IPS-15b (cell line): ENCODE measurements around the gene LIPK.

Experiments used
- H3K27me3 ChIP-seq: one replicate; pipeline ENCODE4 v1.6.1; 2013; ENCODE audit warnings: low read length; ENCODE audit not compliant: control insufficient read depth, insufficient read depth
- H3K36me3 ChIP-seq: one replicate; pipeline ENCODE4 v1.6.1; 2013; ENCODE audit warnings: low read length; ENCODE audit not compliant: control insufficient read depth, insufficient read depth
- H3K4me1 ChIP-seq: one replicate; pipeline ENCODE4 v1.6.1; 2013; ENCODE audit warnings: mild to moderate bottlenecking, low read length; ENCODE audit not compliant: control insufficient read depth, insufficient read depth
- H3K4me3 ChIP-seq: one replicate; pipeline ENCODE4 v1.5.1; 2013; ENCODE audit warnings: low read depth, low read length
- H3K9ac ChIP-seq: one replicate; pipeline ENCODE4 v1.6.1; 2013; ENCODE audit warnings: low read depth, mild to moderate bottlenecking, low read length
- H3K9me3 ChIP-seq: one replicate; pipeline ENCODE4 v1.6.1; 2013; ENCODE audit warnings: mild to moderate bottlenecking, low read length; ENCODE audit not compliant: control insufficient read depth, insufficient read depth

Gene LIPK

GRCh38 chr10:88759366-88760101 lies 53.5 kb downstream of the LIPK start, which contains the start of gene LIPN:
Gene LIPN (plus strand): TSS chr10:88760020. CDS start chr10:88761406, 1,386 bp downstream.
- H3K4me1 ChIP-seq = peaks cover 2% of the 10 kb centered on the region
- H3K9ac ChIP-seq = no peak within 1 kb of the TSS
- H3K9me3 ChIP-seq = no peaks in the 10 kb centered on the region
- H3K27me3 ChIP-seq = no peaks in the 10 kb centered on the region
- no peak within 1 kb of the TSS for H3K4me3 ChIP-seq
- H3K36me3 ChIP-seq = no peaks in the 10 kb centered on the region

- H3K9me3 ChIP-seq = no peaks in the 10 kb centered on the region
- no peaks in the 10 kb centered on the region for H3K27me3 ChIP-seq
- H3K36me3 ChIP-seq = no peaks in the 10 kb centered on the region
- no peaks in the 10 kb centered on the region for H3K4me1 ChIP-seq
- no peak overlapping the region for H3K9ac ChIP-seq
- no peak overlapping the region for H3K4me3 ChIP-seq
Measured at GRCh38 chr10:88762906-88763305, 56.9 kb downstream of the LIPK start.

- no peaks in the 10 kb centered on the region for H3K9me3 ChIP-seq
- no peaks in the 10 kb centered on the region for H3K36me3 ChIP-seq
- no peak overlapping the region for H3K9ac ChIP-seq
- H3K4me3 ChIP-seq = no peak overlapping the region
- no peaks in the 10 kb centered on the region for H3K27me3 ChIP-seq
- H3K4me1 ChIP-seq = no peaks in the 10 kb centered on the region
Measured at GRCh38 chr10:88763441-88763840, 57.4 kb downstream of the LIPK start.

- no peaks in the 10 kb centered on the region for H3K36me3 ChIP-seq
- no peak overlapping the region for H3K4me3 ChIP-seq
- no peaks in the 10 kb centered on the region for H3K4me1 ChIP-seq
Measured at GRCh38 chr10:88764110-88764509, 58.1 kb downstream of the LIPK start.

GRCh38 chr10:88765816-88766215 lies 59.8 kb downstream of the LIPK start:
- no peaks in the 10 kb centered on the region for H3K9me3 ChIP-seq
- H3K9ac ChIP-seq = no peak overlapping the region
- H3K4me1 ChIP-seq = no peaks in the 10 kb centered on the region
- H3K4me3 ChIP-seq = no peak overlapping the region
- H3K36me3 ChIP-seq = no peaks in the 10 kb centered on the region
- no peaks in the 10 kb centered on the region for H3K27me3 ChIP-seq

More at GRCh38 chr10:88764110-88764509, 58.1 kb downstream of the LIPK start:
- Histone ChIP-seq H3K9ac (no peak overlapping the region), H3K9me3 (no peaks in the 10 kb centered on the region), H3K27me3 (no peaks in the 10 kb centered on the region)

GRCh38 chr10:88769384-88769783 lies 63.3 kb downstream of the LIPK start:
- no peaks in the 10 kb centered on the region for H3K36me3 ChIP-seq
- H3K9me3 ChIP-seq = no peaks in the 10 kb centered on the region
- no peak overlapping the region for H3K4me3 ChIP-seq
- no peaks in the 10 kb centered on the region for H3K4me1 ChIP-seq
- no peaks in the 10 kb centered on the region for H3K27me3 ChIP-seq
- H3K9ac ChIP-seq = no peak overlapping the region

- Histone ChIP-seq H3K27me3 (no peaks in the 10 kb centered on the region), H3K36me3 (no peaks in the 10 kb centered on the region), H3K4me1 (no peaks in the 10 kb centered on the region), H3K9me3 (no peaks in the 10 kb centered on the region), H3K4me3 (no peak overlapping the region), H3K9ac (no peak overlapping the region)
Measured at GRCh38 chr10:88781206-88781605, 75.2 kb downstream of the LIPK start.

GRCh38 chr10:88782222-88782621 lies 76.2 kb downstream of the LIPK start:
- no peaks in the 10 kb centered on the region for H3K36me3 ChIP-seq
- H3K9ac ChIP-seq = no peak overlapping the region
- no peaks in the 10 kb centered on the region for H3K4me1 ChIP-seq
- H3K27me3 ChIP-seq = no peaks in the 10 kb centered on the region
- no peaks in the 10 kb centered on the region for H3K9me3 ChIP-seq
- H3K4me3 ChIP-seq = no peak overlapping the region

GRCh38 chr10:88783724-88784123 lies 77.7 kb downstream of the LIPK start:
- no peak overlapping the region for H3K9ac ChIP-seq
- H3K4me1 ChIP-seq = no peaks in the 10 kb centered on the region
- H3K9me3 ChIP-seq = no peaks in the 10 kb centered on the region
- H3K36me3 ChIP-seq = no peaks in the 10 kb centered on the region
- H3K4me3 ChIP-seq = no peak overlapping the region
- no peaks in the 10 kb centered on the region for H3K27me3 ChIP-seq

- H3K9me3 ChIP-seq = no peaks in the 10 kb centered on the region
- no peak overlapping the region for H3K4me3 ChIP-seq
- H3K9ac ChIP-seq = no peak overlapping the region
- no peaks in the 10 kb centered on the region for H3K27me3 ChIP-seq
- no peaks in the 10 kb centered on the region for H3K36me3 ChIP-seq
- H3K4me1 ChIP-seq = no peaks in the 10 kb centered on the region
Measured at GRCh38 chr10:88786032-88786770, 80.2 kb downstream of the LIPK start.

- H3K27me3 ChIP-seq = no peaks in the 10 kb centered on the region
- H3K4me3 ChIP-seq = no peak overlapping the region
- no peaks in the 10 kb centered on the region for H3K9me3 ChIP-seq
- H3K36me3 ChIP-seq = no peaks in the 10 kb centered on the region
- no peaks in the 10 kb centered on the region for H3K4me1 ChIP-seq
- H3K9ac ChIP-seq = no peak overlapping the region
Measured at GRCh38 chr10:88787463-88787862, 81.4 kb downstream of the LIPK start.

GRCh38 chr10:88788924-88789323 lies 82.9 kb downstream of the LIPK start:
- no peaks in the 10 kb centered on the region for H3K9me3 ChIP-seq

More at GRCh38 chr10:88788924-88789323, 82.9 kb downstream of the LIPK start:
- H3K4me1 ChIP-seq = no peaks in the 10 kb centered on the region
- H3K4me3 ChIP-seq = no peak overlapping the region
- no peaks in the 10 kb centered on the region for H3K27me3 ChIP-seq
- H3K9ac ChIP-seq = no peak overlapping the region
- no peaks in the 10 kb centered on the region for H3K36me3 ChIP-seq
